ENCODE results near the gene YBEY. TPM values are rescaled to one million over a fixed set of nuclear protein-coding genes. Genes with fewer than 3 reads are reported as not detected.

Gene YBEY
- 25.5 to 28.5 TPM (median 28.1 TPM) in 5 replicates for total RNA-seq (2022; extraction: Qiagen RNA extraction)

GRCh38 chr21:46285761-46286647 is at the start of gene YBEY:
Gene YBEY, plus strand, starts transcription at chr21:46286342. Its CDS starts 572 bp downstream, at chr21:46286914.

GRCh38 chr21:46285206-46285661 is 908 bp upstream of the YBEY start, which contains the start of gene MCM3AP:
Gene MCM3AP, minus strand, starts transcription at chr21:46285611. Its CDS starts 325 bp downstream, at chr21:46285286.

GRCh38 chr21:46323710-46324389 is 37.7 kb downstream of the YBEY start, which contains the start of the genes C21orf58 and PCNT:
Gene C21orf58, minus strand, starts transcription at chr21:46323870. Its CDS starts 1,132 bp downstream, at chr21:46322738.
Gene PCNT, plus strand, starts transcription at chr21:46324156. Its CDS starts 73 bp downstream, at chr21:46324229.

Other genes with a start within 250 kb of the YBEY start
- gene COL6A2, start 188.2 kb upstream of the YBEY start, total RNA-seq (2022; extraction: Qiagen RNA extraction): 16.1 to 18.9 TPM (median 17.7 TPM) in 5 replicates
- gene FTCD, start 130.8 kb upstream of the YBEY start, total RNA-seq (2022; extraction: Qiagen RNA extraction): 0.23 to 0.24 TPM (median 0.23 TPM) in 3 of 5 replicates, not detected in the others
- 0.28 to 0.68 TPM (median 0.62 TPM) in 5 replicates for gene SPATC1L, start 101.9 kb upstream of the YBEY start, total RNA-seq (2022; extraction: Qiagen RNA extraction)
- 14.3 to 17.4 TPM (median 16.9 TPM) in 5 replicates for gene LSS, start 57.6 kb upstream of the YBEY start, total RNA-seq (2022; extraction: Qiagen RNA extraction)
- gene MCM3AP, start 731 bp upstream of the YBEY start, total RNA-seq (2022; extraction: Qiagen RNA extraction): 30.6 to 40.3 TPM (median 35.6 TPM) in 5 replicates
- gene C21orf58, start 37.5 kb downstream of the YBEY start, total RNA-seq (2022; extraction: Qiagen RNA extraction): 3.5 to 4.8 TPM (median 4.4 TPM) in 5 replicates
- gene PCNT, start 37.8 kb downstream of the YBEY start, total RNA-seq (2022; extraction: Qiagen RNA extraction): 13.5 to 15.4 TPM (median 13.9 TPM) in 5 replicates
- 10.0 to 13.7 TPM (median 11.3 TPM) in 5 replicates for gene DIP2A, start 172.5 kb downstream of the YBEY start, total RNA-seq (2022; extraction: Qiagen RNA extraction)